Fibroblast of upper back skin (primary cell): ENCODE results near the gene IAPP.
"Not testable (repeated sequence)": the region's sequence is repeated elsewhere in the genome, so short reads cannot be mapped to it uniquely, and the experiment has no call there.

Source experiments
- DNase-seq: peaks from one replicate; pipeline ENCODE4 v3.0.0-alpha.2; 2013

IAPP gene

DNA sequence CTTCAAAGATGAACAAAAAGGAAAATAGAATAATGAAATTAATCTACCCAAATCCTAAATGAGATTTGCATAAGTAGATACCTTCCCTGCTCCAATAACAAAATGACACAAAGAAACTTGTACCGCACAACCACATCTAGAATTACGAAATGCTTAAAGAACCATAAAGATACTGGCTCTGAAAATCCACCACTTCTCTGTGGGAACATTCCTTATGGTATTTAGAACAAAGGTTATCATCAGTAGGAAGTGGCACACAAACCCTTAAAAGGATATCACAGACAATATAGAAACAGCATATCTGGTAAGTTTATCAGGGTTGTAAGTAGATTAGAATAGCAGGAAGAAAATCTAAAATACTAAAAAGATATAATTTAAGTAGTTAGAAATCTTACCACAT, 11.6 kb downstream of the IAPP start:
- DNase-seq = no peak

DNA sequence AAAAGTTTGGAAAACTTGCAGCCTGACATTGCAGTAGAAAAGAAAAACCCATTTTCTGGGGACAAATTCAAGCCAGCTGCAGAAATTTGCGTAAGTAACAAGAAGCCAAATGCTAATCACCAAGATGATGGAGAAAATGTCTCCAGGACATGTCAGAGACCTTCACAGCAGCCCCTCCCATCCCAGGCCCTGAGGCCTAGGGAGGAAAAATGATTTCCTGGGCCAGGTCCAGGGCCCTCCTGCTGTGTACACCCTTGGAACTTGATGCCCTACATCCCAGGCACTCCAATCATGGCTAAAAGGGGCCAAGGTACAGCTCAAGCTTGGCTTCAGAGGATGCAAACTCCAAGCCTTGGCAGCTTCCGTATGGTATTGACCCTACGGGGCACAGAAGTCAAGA, 14.5 kb downstream of the IAPP start:
- DNase-seq = no peak

DNA sequence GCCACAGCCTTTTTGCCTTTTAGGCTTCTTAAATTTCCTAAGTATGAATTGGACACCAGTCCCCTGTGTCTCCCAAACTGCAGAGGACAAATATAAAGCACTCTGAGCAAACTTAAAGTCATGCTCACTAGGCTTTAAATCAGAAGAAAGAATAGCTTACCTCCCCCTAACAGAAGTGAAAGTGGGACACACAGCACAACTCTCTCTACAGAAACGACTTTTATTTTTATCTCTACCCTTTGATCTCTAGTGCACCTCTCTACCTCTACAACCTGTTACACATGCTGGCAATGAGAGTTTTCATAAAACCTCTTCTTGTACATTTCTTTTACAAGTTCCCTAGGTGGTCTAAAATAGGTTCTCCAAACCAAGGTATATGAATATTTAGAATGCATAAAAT, 19.7 kb downstream of the IAPP start:
- DNase-seq = no peak

DNA sequence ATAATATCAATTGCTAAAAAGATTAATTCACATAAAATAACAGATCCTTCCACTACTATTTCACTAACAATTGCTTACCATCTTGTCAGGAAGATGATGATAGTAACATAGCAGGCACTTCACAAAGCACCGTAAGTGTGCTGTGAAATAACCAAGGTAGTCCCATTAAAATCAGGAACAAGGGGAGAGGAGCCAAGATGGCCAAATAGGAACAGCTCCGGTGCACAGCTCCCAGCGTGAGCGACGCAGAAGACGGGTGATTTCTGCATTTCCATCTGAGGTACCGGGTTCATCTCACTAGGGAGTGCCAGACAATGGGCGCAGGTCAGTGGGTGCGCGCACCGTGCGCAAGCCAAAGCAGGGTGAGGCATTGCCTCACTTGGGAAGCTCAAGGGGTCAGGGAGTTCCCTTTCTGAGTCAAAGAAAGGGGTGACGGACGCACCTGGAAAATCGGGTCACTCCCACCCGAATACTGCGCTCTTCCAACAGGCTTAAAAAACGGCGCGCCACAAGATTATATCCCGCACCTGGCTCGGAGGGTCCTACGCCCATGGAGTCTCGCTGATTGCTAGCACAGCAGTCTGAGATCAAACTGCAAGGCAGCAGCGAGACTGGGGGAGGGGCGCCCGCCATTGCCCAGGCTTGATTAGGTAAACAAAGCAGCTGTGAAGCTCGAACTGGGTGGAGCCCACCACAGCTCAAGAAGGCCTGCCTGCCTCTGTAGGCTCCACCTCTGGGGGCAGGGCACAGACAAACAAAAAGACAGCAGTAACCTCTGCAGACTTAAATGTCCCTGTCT, 22.3 kb downstream of the IAPP start:
- not testable (repeated sequence) for DNase-seq

DNA sequence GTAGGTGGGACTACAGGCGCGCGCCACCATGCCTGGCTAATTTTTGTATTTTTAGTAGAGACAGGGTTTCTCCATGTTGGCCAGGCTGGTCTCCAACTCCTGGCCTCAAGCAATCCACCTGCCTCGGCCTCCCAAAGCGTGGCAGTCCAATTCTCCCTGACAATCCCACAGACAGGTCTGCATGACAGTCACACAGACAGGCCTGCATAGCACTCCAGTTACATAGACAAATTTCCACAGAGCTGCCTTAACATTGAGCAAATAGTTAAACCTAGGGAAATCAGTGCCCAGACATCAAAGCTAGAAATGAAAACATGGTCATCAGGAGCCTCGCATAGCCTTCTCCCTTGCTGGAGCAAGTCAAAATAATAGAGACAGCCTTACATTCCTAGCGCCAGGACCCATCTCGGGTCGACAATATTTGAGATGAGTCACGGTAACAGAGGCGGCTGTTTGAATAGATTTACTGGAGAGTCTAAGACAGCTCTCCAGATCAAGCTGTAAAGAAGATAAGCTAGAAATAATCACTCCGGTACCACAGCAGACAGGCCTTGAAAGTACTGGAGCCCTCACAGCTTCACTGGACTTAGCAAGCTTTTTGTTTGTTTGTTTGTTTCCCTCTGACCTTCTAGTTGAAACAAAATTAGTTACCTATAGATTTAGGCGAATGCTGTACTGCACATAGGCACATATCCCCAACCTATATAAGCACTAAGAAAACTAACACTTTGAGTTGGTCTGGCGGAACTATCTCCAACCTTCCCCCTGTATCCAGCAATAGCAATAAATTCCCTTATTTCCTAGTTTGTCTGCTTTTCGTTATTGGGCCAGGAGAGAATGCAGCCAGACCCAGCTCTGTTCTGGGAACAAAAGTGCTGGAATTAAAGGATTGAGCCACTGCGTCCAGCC, 40.9 kb downstream of the IAPP start:
- no peak for DNase-seq

DNA sequence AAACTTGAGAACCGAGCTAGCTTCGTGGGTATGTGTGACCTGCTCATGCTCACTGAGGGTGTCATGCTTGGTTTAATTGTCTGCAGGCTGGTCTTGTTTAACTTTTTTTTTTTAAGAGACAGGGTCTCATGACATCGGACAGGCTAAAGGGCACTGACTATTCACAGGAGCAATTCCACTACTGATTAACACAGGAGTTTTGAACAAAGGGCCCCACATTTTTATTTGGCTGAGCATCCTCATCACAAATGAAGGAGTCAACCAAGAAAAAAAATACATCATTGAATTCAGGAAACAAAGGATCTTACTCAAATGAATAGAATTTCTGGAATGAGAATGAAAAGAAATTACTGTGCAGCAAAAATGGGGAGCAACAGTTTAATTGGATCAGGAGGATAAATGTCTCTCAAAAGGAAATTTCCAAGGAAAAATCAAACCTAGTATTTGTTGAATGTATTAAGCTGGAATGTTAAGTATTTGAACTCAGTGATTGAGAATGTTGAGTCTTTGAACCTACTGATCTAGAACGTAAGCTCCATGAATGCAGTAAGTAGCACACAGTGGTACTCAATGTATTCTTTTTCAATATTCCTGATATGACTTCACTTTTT, 43.9 kb downstream of the IAPP start:
- peak; percentile 19 for DNase-seq

DNA sequence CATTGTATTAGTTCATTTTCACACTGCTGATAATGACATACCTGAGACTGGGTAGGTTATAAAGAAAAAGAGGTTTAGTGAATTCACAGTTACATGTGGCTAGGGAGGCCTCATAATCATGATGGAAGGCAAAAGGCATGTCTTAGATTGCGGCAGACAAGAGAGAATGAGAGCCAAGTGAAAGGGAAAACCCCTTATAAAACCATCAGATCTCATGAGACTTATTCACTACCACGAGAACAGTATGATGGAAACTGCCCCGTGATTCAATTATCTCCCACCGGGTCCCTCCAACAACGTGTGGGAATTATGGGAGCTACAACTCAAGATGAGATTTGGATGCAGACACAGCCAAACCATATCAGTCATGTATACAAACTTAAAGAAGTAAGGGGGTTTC, 45.7 kb downstream of the IAPP start:
- DNase-seq = not testable (repeated sequence)

DNA sequence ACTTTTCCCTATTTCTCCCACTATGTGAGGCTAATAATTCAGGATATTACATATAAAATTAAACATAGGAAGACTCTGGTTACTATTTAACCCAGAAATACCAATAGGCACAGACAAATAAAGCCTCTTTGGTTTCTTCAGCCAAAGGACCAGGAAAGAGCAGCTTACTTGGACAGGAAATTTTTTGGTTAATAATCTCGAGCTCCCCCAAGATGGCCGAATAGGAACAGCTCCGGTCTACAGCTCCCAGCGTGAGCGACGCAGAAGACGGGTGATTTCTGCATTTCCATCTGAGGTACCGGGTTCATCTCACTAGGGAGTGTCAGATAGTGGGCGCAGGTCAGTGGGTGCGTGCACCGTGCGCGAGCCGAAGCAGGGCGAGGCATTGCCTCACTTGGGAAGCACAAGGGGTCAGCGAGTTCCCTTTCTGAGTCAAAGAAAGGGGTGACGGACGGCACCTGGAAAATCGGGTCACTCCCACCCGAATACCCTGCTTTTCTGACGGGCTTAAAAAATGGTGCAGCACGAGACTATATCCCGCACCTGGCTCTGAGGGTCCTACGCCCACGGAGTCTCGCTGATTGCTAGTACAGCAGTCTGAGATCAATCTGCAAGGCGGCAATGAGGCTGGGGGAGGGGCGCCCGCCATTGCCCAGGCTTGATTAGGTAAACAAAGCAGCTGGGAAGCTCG, 46.5 kb downstream of the IAPP start:
- not testable (repeated sequence) for DNase-seq

DNA sequence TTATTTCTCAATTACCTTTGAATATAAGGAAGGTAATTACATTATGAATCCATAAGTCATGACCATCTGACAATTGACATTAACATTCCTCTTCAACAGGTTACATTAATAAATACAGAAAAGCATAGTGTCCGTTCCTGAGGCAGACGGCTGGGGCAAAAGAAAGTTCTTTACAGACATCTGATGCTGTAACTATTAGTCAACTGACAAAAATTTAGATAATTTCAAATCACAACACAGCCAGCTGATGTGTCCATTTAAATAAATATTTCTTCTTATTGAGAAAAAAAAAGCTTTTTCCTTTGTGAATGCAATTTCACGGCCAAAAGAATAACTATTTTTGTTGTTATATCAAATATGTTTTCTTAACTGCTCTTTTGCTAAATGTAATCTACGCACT, 55.5 kb downstream of the IAPP start:
- DNase-seq = no peak
